ENCODE data around the gene RNF223. TPM values are rescaled to one million over a fixed set of nuclear protein-coding genes. Genes with fewer than 3 reads are reported as not detected.
"Not testable (repeated sequence)": the region's sequence is repeated elsewhere in the genome, so short reads cannot be mapped to it uniquely, and the experiment has no call there.

The RNF223 gene
- polyA plus RNA-seq, 3 donors, result 0.56 to 0.88 (median 0.62) TPM

GRCh38 chr1:1088801-1089680, 14.9 kb upstream of the RNF223 start:
- DNase-seq, result no peak

GRCh38 chr1:1088029-1088800, 14.1 kb upstream of the RNF223 start:
- no peak for DNase-seq

- DNase-seq, result no peak
Measured at GRCh38 chr1:1087351-1088028, 13.4 kb upstream of the RNF223 start.

- DNase-seq, result no peak
Measured at GRCh38 chr1:1086911-1087341, 12.8 kb upstream of the RNF223 start.

- no peak for DNase-seq
Measured at GRCh38 chr1:1085911-1086841, 12.1 kb upstream of the RNF223 start.

GRCh38 chr1:1085171-1085841, 11.2 kb upstream of the RNF223 start:
- no peak for DNase-seq

GRCh38 chr1:1084372-1085170, 10.5 kb upstream of the RNF223 start:
- DNase-seq, result no peak

GRCh38 chr1:1083416-1084371, 9.6 kb upstream of the RNF223 start:
- DNase-seq, result no peak

GRCh38 chr1:1082776-1083415, 8.8 kb upstream of the RNF223 start:
- DNase-seq, result no peak

- no peak for DNase-seq
Measured at GRCh38 chr1:1082239-1082775, 8.2 kb upstream of the RNF223 start.

- DNase-seq, result no peak
Measured at GRCh38 chr1:1081311-1082238, 7.5 kb upstream of the RNF223 start.

GRCh38 chr1:1080951-1081310, 6.8 kb upstream of the RNF223 start:
- no peak for DNase-seq

GRCh38 chr1:1080122-1080757, 6.1 kb upstream of the RNF223 start:
- DNase-seq, result no peak

GRCh38 chr1:1079408-1080121, 5.5 kb upstream of the RNF223 start:
- DNase-seq, result no peak

- not testable (repeated sequence) for DNase-seq
Measured at GRCh38 chr1:1077396-1077795, 3.3 kb upstream of the RNF223 start.
